ENCODE data around the gene MYH14.
A peak's percentile ranks its signal among the peaks of the same experiment; 100 is the strongest.

- TF ChIP-seq CTCF (IDR thresholded peaks at IDR 0.05): peak; percentile 75 to 88 (median 79)
- no peak for TF ChIP-seq POLR2A (IDR thresholded peaks at IDR 0.05)
These were observed 154.0 kb downstream of the MYH14 start for GRCh38 chr19:50357178-50358100.
